ENCODE results near the gene LRRC75A. TPM values are rescaled to one million over a fixed set of nuclear protein-coding genes. Genes with fewer than 3 reads are reported as not detected.

The LRRC75A gene
- total and polyA plus RNA-seq, 2 of the 13 experiments (the other 11 are each of a cell fraction or from before 2014, with no cell fraction given), result 0.03 TPM; not detected in 1

GRCh38 chr17:16442594-16443510 lies 49.1 kb downstream of the LRRC75A start (continued):
- no peak for TF ChIP-seq JUNB (CRISPR knock-in tag; IDR thresholded peaks at IDR 0.05; ENCODE audit: borderline replicate concordance)
- TF ChIP-seq SALL2 (CRISPR knock-in tag; IDR thresholded peaks at IDR 0.05), result peak; percentile 31; the same call in 1 of the 2 replicates
- TF ChIP-seq ZNF580 (CRISPR knock-in tag; IDR thresholded peaks at IDR 0.05; ENCODE audit: borderline replicate concordance, low read depth), result no peak
- TF ChIP-seq NR0B2 (CRISPR knock-in tag; IDR thresholded peaks at IDR 0.05), result 0 out of 2 replicates have a peak, but pooled peaks have one; percentile 38
- 0 out of 2 replicates have a peak, but pooled peaks have one; percentile 61 for TF ChIP-seq SSRP1 (CRISPR knock-in tag; IDR thresholded peaks at IDR 0.05)
- TF ChIP-seq TRAFD1 (CRISPR knock-in tag; IDR thresholded peaks at IDR 0.05; ENCODE audit: borderline replicate concordance), result no peak
- peak; percentile 5; the same call in 1 of the 2 replicates for TF ChIP-seq CBFB (CRISPR knock-in tag; IDR thresholded peaks at IDR 0.05)
- TF ChIP-seq KLF16 (CRISPR knock-in tag; IDR thresholded peaks at IDR 0.05), result 0 out of 4 replicates have a peak, but pooled peaks of 1 of the 2 experiments have one; percentile 17
- 0 out of 2 replicates have a peak, but pooled peaks have one; percentile 18 for TF ChIP-seq ARID2 (CRISPR knock-in tag; IDR thresholded peaks at IDR 0.05; ENCODE audit: borderline replicate concordance)
- TF ChIP-seq ZNF136 (CRISPR knock-in tag; IDR thresholded peaks at IDR 0.05; ENCODE audit: low read depth), result no peak
- 0 out of 2 replicates have a peak, but pooled peaks have one; percentile 34 for TF ChIP-seq SMYD3 (CRISPR knock-in tag; IDR thresholded peaks at IDR 0.05)
- TF ChIP-seq SETDB1 (CRISPR knock-in tag; IDR thresholded peaks at IDR 0.05; ENCODE audit: borderline replicate concordance), result no peak
- 0 out of 2 replicates have a peak, but pooled peaks have one; percentile 15 for TF ChIP-seq MBD4 (IDR thresholded peaks at IDR 0.05; ENCODE audit: borderline replicate concordance, low read length)
- TF ChIP-seq REPIN1 (CRISPR knock-in tag; IDR thresholded peaks at IDR 0.05; ENCODE audit: borderline replicate concordance, low read depth), result 0 out of 2 replicates have a peak, but pooled peaks have one; percentile 4
- TF ChIP-seq MAX (IDR thresholded peaks at IDR 0.05), result peak; percentile 47; the same call in 1 of the 2 replicates
- peak; percentile 47 for TF ChIP-seq ZNF781 (CRISPR knock-in tag; IDR thresholded peaks at IDR 0.05; ENCODE audit: borderline replicate concordance, not compliant biosample characterization)
- no peak for TF ChIP-seq PCBP1 (IDR thresholded peaks at IDR 0.05; ENCODE audit: borderline replicate concordance, low read depth, low read length)
- TF ChIP-seq PHF5A (CRISPR knock-in tag; IDR thresholded peaks at IDR 0.05; ENCODE audit: low read depth, unreplicated experiment), result peak; percentile 50
- no peak for TF ChIP-seq PBX3 (CRISPR knock-in tag; IDR thresholded peaks at IDR 0.05; ENCODE audit: borderline replicate concordance)
- no peak for TF ChIP-seq CHD2 (IDR thresholded peaks at IDR 0.05; ENCODE audit: low read depth, low read length)
- TF ChIP-seq ATF7 (IDR thresholded peaks at IDR 0.05), result no peak
- TF ChIP-seq ATF7 (CRISPR knock-in tag; IDR thresholded peaks at IDR 0.05), result no peak
- no peak for TF ChIP-seq HDAC6 (IDR thresholded peaks at IDR 0.05; ENCODE audit: low read depth, low read length)
- peak; percentile 51 for TF ChIP-seq POLR2AphosphoS5 (IDR thresholded peaks at IDR 0.05; ENCODE audit: low read depth, low read length)
- no peak for TF ChIP-seq TEAD2 (CRISPR knock-in tag; IDR thresholded peaks at IDR 0.05)
